SH-SY5Y (cell line): Measurements from ENCODE around the gene SUCO.

Experiments used
- GATA2 ChIP-seq: IDR thresholded peaks from 2 replicates; pipeline ENCODE4 v1.6.1; 2011; ENCODE audit warnings: mild to moderate bottlenecking, low read depth, low read length
- GATA3 ChIP-seq: IDR thresholded peaks from 2 replicates; pipeline ENCODE4 v1.6.1; 2011; ENCODE audit warnings: low read depth, mild to moderate bottlenecking, low read length, moderate library complexity

Gene SUCO

DNA sequence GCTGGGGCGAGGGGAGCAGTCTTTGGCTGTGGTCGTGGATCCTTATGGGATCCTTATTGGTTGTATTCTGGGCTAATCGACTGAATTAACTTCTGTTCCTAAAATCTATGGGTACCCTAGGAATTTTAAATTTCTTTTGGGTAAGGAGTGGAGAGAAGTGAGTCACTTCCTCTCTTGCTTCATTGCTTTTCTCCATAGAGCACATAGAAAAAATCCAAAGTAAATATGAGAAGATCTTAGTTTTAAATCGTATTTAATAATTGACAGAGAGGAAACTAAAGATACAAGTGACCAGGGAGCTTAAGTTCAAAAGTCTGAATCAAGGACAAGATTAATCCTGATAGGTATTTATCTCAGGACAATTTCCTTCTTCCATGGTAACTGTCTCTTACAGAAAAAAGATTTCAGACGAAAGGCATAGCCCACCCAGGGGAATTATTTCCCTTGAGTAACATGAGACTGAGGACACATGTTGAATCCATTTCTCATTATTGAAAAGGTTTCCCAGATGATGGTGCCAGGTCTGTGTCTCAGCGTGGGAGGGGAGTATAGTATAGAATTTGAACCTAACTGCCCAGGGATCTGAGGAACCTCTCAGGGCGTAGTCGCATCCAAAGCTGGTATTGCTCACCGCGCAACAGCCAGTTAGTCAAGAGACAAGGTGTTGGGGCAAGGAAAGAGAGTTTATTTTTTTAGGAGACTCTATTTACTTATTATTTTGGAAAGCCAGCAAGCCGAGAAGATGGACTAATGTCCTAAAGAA lies 97.3 kb downstream of the SUCO start:
- no peak for TF ChIP-seq GATA3
- TF ChIP-seq GATA2 = no peak

GRCh38 chr1:172630868-172631267 lies 97.9 kb downstream of the SUCO start:
- TF ChIP-seq GATA3 (no peak), GATA2 (no peak)

GRCh38 chr1:172637522-172637921 lies 104.6 kb downstream of the SUCO start:
- TF ChIP-seq GATA3 = no peak

GRCh38 chr1:172638249-172638648 lies 105.3 kb downstream of the SUCO start:
- no peak for TF ChIP-seq GATA3
- TF ChIP-seq GATA2 = no peak

DNA sequence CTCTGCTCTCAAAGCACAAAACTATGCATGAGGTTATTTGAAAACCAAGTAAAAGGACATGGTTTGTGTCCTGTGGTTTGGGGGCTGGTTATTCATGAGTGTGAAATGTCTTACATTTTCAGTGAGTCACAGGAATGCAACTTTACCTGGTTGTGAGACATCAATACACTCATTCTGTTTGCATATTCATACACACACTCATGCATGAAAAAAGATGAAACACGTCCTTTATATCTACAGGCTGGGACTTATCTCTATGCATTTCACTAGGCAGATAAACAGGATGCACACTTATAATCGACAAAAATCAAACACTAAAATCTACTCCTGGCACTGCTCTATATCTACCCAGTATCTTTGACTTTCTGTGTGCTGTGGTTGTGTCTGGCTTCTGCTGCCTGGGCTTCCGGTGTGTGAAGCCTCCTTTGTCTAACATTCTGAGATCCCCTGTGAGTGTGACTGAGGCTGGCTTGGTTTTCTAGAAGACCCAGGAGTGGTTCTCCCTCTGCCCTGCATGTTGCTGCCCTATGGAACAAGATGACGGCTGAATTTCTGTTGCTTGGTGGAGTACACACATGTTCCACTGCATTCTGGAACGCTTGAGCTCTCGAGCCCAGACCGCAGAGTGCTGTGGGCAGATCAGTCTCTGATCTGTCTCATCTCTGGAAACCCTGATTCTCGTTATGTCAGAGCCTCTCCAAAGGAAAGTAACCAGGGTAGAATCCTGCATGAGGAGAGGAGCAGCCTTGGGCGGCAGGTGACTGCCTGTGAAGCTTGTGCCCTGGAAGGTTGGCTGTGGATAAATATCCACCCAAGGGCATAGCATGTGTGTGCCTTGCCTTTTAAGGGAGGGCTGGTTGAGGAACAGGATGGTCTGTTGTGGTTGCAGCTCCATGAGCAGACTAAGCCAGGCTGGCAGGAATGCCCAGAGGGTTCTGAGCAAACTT lies 106.2 kb downstream of the SUCO start:
- TF ChIP-seq GATA3 (no peak), GATA2 (peak; percentile 43; the same call in 1 of the 2 replicates)

- no peak for TF ChIP-seq GATA2
- no peak for TF ChIP-seq GATA3
These were observed 107.2 kb downstream of the SUCO start for GRCh38 chr1:172640111-172640510.

DNA sequence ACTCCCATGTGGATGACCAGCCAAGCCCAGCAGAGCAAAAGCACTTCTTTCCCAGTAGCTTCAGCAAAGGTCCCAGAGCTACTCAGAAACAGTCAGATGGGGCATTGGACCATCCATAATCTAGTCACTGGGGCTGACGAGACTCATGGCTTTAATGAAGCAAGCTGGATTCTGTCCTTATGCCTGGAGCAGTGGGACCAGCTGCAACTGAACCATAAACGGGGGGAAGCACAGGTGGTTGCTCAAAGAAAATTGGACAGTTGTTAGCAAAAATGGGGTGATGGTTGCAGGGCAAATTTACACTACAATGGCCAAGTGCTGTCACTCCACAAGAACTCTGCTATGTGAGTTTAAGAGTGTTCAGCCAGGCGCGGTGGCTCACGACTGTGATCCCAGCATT lies 108.5 kb downstream of the SUCO start:
- TF ChIP-seq GATA3 = no peak
- no peak for TF ChIP-seq GATA2

- TF ChIP-seq GATA3 = no peak
- no peak for TF ChIP-seq GATA2
These were observed 110.0 kb downstream of the SUCO start for GRCh38 chr1:172642970-172643369.

DNA sequence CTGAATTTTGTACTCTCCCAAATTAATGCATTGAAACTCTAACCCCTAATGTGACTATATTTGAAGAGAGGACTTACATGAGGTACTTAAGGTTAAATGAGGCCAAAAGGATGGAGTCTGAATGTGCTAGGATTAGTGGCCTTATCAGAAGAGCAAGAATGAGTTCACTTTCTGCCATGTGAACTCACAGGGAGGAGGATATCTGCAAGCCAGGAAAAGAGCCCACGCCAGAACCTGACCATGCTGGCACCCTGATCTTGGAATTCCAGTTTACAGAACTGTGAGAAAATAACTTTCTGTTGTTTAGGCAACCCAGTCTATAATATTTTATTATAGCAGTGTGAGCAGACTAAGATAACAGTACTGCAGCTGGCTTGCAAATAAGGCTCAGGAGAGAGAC lies 113.7 kb downstream of the SUCO start:
- TF ChIP-seq GATA3 (no peak), GATA2 (no peak)

DNA sequence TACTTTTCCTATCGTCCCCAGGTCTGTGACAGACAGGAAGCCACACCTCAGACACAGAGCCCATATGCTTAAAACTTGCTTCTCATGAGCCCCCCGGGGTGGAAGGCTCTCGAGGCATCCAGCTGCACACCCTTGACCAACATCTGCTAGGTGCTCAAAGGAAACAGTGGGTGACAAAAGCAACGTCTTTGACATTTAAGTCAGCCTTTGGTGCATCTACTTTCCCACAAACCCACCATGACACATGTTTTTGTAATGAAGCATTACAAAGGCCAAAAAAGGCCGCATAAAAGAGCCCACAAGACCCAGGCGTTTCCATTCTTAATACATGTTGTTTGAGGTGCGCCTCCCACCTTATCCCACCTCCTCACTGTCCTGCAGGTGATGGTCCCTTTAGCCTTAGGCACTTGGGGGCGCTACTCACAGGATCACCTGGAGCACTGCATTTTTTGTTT lies 114.2 kb downstream of the SUCO start:
- TF ChIP-seq GATA3 (no peak), GATA2 (no peak)

DNA sequence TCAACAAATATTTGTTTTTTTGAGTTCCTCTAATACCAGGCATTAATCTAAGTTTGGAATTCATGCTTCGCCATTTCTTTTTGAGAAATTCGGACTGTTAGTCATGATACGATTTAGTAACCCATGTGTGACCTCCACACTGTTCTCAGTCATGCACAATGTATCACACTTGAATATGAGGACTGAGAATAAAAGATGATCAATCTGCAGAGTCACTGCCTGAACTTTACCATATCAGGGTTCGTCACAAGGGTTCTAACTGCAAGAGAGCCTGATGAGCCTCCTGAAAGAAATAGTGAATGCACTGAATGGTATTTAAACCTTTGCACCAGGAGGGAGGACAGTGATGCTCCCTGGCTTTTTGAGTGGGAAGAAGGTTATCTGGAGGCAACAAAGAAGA lies 115.0 kb downstream of the SUCO start:
- TF ChIP-seq GATA3 (no peak), GATA2 (no peak)

DNA sequence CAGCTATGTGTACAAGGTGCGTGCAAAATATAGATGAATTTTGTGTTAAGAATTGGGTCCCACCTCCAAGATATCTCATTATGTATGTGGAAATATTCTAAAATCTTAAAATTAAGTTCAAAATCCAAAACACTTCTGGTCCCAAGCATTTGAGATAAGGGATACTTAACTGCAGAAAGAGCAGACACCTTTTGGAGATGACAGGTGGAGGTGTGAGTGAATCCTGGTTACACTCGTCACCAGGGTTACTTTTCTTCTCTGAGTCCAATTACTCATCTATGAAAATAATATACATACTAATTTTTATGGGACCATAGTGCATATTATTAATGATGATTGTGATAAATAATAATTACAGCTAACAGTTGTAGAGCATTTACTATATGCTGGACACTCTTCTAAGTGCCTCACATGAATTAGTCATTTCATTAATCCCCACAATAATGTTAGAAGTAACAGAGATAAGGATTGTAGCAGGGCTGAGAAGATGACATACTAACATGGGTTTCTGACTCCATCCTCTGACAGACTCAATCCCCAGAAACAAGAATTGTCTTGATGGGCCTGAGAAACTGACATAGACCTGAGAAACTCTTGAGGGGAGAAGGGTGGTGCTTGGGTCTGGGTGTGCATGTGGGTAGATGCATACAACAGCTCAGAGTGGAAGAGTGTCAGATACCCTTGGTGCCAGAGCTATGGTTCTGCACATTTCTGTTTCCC lies 117.7 kb downstream of the SUCO start:
- no peak for TF ChIP-seq GATA2
- no peak for TF ChIP-seq GATA3

- TF ChIP-seq GATA3 (no peak), GATA2 (no peak)
These were observed 120.2 kb downstream of the SUCO start for GRCh38 chr1:172653015-172653709.
